Loucy (cell line): ENCODE data around the gene OR1L8.
"Not testable (repeated sequence)": the region's sequence is repeated elsewhere in the genome, so short reads cannot be mapped to it uniquely, and the experiment has no call there.

ENCODE experiments used
- H2AFZ ChIP-seq: fragments of 200-600 bp; sonication (generic); 2 replicates; pipeline ENCODE4 v1.6.0; 2016; ENCODE audit warnings: antibody characterized with exemption, mild to moderate bottlenecking, low read length, moderate library complexity
- H3F3A ChIP-seq: fragments of 200-600 bp; 2 replicates; pipeline ENCODE4 v1.6.0; 2016; ENCODE audit warnings: antibody characterized with exemption, low read depth, mild to moderate bottlenecking
- H3K27me3 ChIP-seq: fragments of 200-600 bp; sonication (generic); 2 replicates; pipeline ENCODE4 v1.6.1; 2014; ENCODE audit warnings: low read length, mild to moderate bottlenecking; ENCODE audit not compliant: insufficient read depth, poor library complexity, severe bottlenecking
- H3K36me3 ChIP-seq: fragments of 200-600 bp; sonication (generic); 2 replicates; pipeline ENCODE4 v1.6.1; 2016; ENCODE audit warnings: low read length; ENCODE audit not compliant: insufficient read depth
- H3K4me1 ChIP-seq: fragments of 200-600 bp; sonication (generic); 2 replicates; pipeline ENCODE4 v1.5.1; 2014; ENCODE audit warnings: low read length, mild to moderate bottlenecking; ENCODE audit not compliant: insufficient read depth, poor library complexity, severe bottlenecking
- H3K4me2 ChIP-seq: fragments of 200-600 bp; sonication (generic); 2 replicates; pipeline ENCODE4 v1.6.0; 2014; ENCODE audit warnings: antibody characterized with exemption, low read length, low read depth, mild to moderate bottlenecking; ENCODE audit not compliant: poor library complexity, severe bottlenecking
- H3K4me3 ChIP-seq: fragments of 200-600 bp; sonication (generic); 2 replicates; pipeline ENCODE4 v1.5.1; 2014; ENCODE audit warnings: low read length, mild to moderate bottlenecking, mixed read lengths; ENCODE audit not compliant: poor library complexity, severe bottlenecking
- H3K79me2 ChIP-seq: fragments of 200-600 bp; sonication (generic); 2 replicates; pipeline ENCODE4 v1.6.1; 2014; ENCODE audit warnings: low read length; ENCODE audit not compliant: insufficient read depth
- H3K9ac ChIP-seq: fragments of 200-600 bp; sonication (generic); 2 replicates; pipeline ENCODE4 v1.6.0; 2014; ENCODE audit warnings: mild to moderate bottlenecking, low read depth, low read length, moderate library complexity; ENCODE audit not compliant: poor library complexity, severe bottlenecking
- H3K9me2 ChIP-seq: fragments of 200-600 bp; sonication (generic); replicated peaks from 2 replicates; pipeline ENCODE4 v1.6.1; 2016; ENCODE audit warnings: low read depth, low read length, mixed read lengths
- H3K9me3 ChIP-seq: fragments of 200-600 bp; sonication (generic); 2 replicates; pipeline ENCODE4 v1.6.1; 2014; ENCODE audit warnings: mild to moderate bottlenecking, antibody characterized with exemption, low read length, low read depth; ENCODE audit not compliant: insufficient read depth
- H4K20me1 ChIP-seq: fragments of 200-600 bp; sonication (generic); 2 replicates; pipeline ENCODE4 v1.6.0; 2014; ENCODE audit warnings: antibody characterized with exemption, low read length, mild to moderate bottlenecking; ENCODE audit not compliant: insufficient read depth, poor library complexity, severe bottlenecking
- EZH2phosphoT487 ChIP-seq: fragments of 200-600 bp; IDR thresholded peaks from 2 replicates; pipeline ENCODE4 v1.6.1; 2018; ENCODE audit warnings: antibody characterized with exemption, mild to moderate bottlenecking, moderate library complexity, borderline replicate concordance
- TF ChIP-seq, protein P1 (sequence below): fragments of 200-600 bp; sonication (generic); conservative IDR thresholded peaks from 2 replicates; pipeline ENCODE4 v1.5.1; 2014; ENCODE audit warnings: mild to moderate bottlenecking, antibody characterized with exemption, low read length

The OR1L8 gene

GRCh38 chr9:122536134-122536533, 47.0 kb downstream of the OR1L8 start:
- H4K20me1 ChIP-seq: no peaks in the 10 kb centered on the region
- no peak overlapping the region for H3K4me2 ChIP-seq
- no peak for TF ChIP-seq EZH2phosphoT487
- TF ChIP-seq, protein P1, sequence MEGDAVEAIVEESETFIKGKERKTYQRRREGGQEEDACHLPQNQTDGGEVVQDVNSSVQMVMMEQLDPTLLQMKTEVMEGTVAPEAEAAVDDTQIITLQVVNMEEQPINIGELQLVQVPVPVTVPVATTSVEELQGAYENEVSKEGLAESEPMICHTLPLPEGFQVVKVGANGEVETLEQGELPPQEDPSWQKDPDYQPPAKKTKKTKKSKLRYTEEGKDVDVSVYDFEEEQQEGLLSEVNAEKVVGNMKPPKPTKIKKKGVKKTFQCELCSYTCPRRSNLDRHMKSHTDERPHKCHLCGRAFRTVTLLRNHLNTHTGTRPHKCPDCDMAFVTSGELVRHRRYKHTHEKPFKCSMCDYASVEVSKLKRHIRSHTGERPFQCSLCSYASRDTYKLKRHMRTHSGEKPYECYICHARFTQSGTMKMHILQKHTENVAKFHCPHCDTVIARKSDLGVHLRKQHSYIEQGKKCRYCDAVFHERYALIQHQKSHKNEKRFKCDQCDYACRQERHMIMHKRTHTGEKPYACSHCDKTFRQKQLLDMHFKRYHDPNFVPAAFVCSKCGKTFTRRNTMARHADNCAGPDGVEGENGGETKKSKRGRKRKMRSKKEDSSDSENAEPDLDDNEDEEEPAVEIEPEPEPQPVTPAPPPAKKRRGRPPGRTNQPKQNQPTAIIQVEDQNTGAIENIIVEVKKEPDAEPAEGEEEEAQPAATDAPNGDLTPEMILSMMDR: no peak
- H2AFZ ChIP-seq: no peak overlapping the region
- no peaks in the 10 kb centered on the region for H3K9me3 ChIP-seq
- H3K4me1 ChIP-seq: no peaks in the 10 kb centered on the region
- H3K27me3 ChIP-seq: no peaks in the 10 kb centered on the region
- no peaks in the 10 kb centered on the region for H3F3A ChIP-seq
- H3K79me2 ChIP-seq: no peaks in the 10 kb centered on the region
- H3K9ac ChIP-seq: no peak overlapping the region
- no peak overlapping the region for H3K4me3 ChIP-seq
- no peaks in the 10 kb centered on the region for H3K36me3 ChIP-seq
- no peaks in the 10 kb centered on the region for H3K9me2 ChIP-seq

- not testable (repeated sequence) for H3K4me1 ChIP-seq, H3K9ac ChIP-seq, H2AFZ ChIP-seq, H3K4me3 ChIP-seq, H3K79me2 ChIP-seq, H3K27me3 ChIP-seq, H4K20me1 ChIP-seq, H3K9me3 ChIP-seq, H3K4me2 ChIP-seq, H3K36me3 ChIP-seq, H3K9me2 ChIP-seq, H3F3A ChIP-seq
Observed at GRCh38 chr9:122531157-122531556, 52.0 kb downstream of the OR1L8 start.

DNA sequence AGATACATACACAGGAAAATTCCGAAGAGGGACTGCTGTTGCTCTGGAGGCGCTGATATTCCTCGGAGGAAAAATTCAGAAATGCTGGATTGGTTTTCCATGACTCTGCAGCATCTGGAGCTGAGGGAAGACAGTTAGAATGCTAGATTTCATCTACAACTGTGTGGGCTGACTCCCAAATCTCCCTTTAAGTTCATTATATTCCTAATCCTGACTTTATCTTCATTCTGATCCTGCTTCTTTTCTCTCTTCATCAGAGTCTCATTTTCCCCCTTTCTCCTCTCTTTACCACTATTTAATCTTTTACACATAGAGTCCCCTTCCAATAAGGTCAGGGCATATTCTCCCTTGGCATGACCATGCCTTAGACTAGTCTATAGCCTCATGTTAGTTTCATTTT, 56.0 kb downstream of the OR1L8 start, which contains the start of gene OR1N1:
Gene OR1N1 (minus strand): TSS at position 101 of the 400 bp plus-strand sequence. CDS start 0 bp downstream, at position 101.
- H3K9me2 ChIP-seq: no peaks in the 10 kb centered on the region
- no peak within 1 kb of the TSS for H3K4me2 ChIP-seq
- no peak for TF ChIP-seq EZH2phosphoT487
- TF ChIP-seq, protein P1: no peak
- H3K9me3 ChIP-seq: no peaks in the 10 kb centered on the region
- H3F3A ChIP-seq: no peaks in the 10 kb centered on the region
- no peaks in the 10 kb centered on the region for H3K4me1 ChIP-seq
- H4K20me1 ChIP-seq: no peaks in the 10 kb centered on the region
- no peak within 1 kb of the TSS for H3K4me3 ChIP-seq
- no peaks in the 10 kb centered on the region for H3K79me2 ChIP-seq
- no peak within 1 kb of the TSS for H3K9ac ChIP-seq
- H3K36me3 ChIP-seq: no peaks in the 10 kb centered on the region
- H3K27me3 ChIP-seq: no peaks in the 10 kb centered on the region
- H2AFZ ChIP-seq: no peak within 1 kb of the TSS

GRCh38 chr9:122526602-122527001, 56.6 kb downstream of the OR1L8 start:
- TF ChIP-seq EZH2phosphoT487: no peak
- TF ChIP-seq, protein P1: no peak
- Histone ChIP-seq H3K36me3 (no peaks in the 10 kb centered on the region), H3K4me1 (no peaks in the 10 kb centered on the region), H3F3A (no peaks in the 10 kb centered on the region), H2AFZ (no peak overlapping the region), H3K9me3 (no peaks in the 10 kb centered on the region), H3K4me3 (no peak overlapping the region), H3K79me2 (no peaks in the 10 kb centered on the region), H3K9ac (no peak overlapping the region), H4K20me1 (no peaks in the 10 kb centered on the region), H3K27me3 (no peaks in the 10 kb centered on the region), H3K4me2 (no peak overlapping the region), H3K9me2 (no peaks in the 10 kb centered on the region)
